8988T (cell line): Measurements from ENCODE around the gene CCDC27.
A peak's percentile ranks its signal among the peaks of the same experiment; 100 is the strongest.
"Not testable (repeated sequence)": the region's sequence is repeated elsewhere in the genome, so short reads cannot be mapped to it uniquely, and the experiment has no call there.

Experiments used
- DNase-seq: peaks from one replicate; pipeline ENCODE4 v3.0.0; 2011

Gene CCDC27

GRCh38 chr1:3740042-3740441 lies 12.2 kb upstream of the CCDC27 start:
- no peak for DNase-seq

- DNase-seq: no peak
These were observed 11.5 kb upstream of the CCDC27 start for GRCh38 chr1:3740752-3741151.

GRCh38 chr1:3741566-3742438 lies 10.4 kb upstream of the CCDC27 start:
- DNase-seq: no peak

- no peak for DNase-seq
These were observed 9.6 kb upstream of the CCDC27 start for GRCh38 chr1:3742439-3743298.

- DNase-seq: no peak
These were observed 8.8 kb upstream of the CCDC27 start for GRCh38 chr1:3743421-3743820.

- DNase-seq: no peak
These were observed 8.4 kb upstream of the CCDC27 start for GRCh38 chr1:3743826-3744225.

GRCh38 chr1:3744646-3745045 lies 7.6 kb upstream of the CCDC27 start:
- DNase-seq: no peak

- DNase-seq: no peak
These were observed 7.2 kb upstream of the CCDC27 start for GRCh38 chr1:3745071-3745470.

GRCh38 chr1:3745590-3746381 lies 6.5 kb upstream of the CCDC27 start:
- DNase-seq: no peak

- DNase-seq: no peak
These were observed 5.8 kb upstream of the CCDC27 start for GRCh38 chr1:3746389-3746829.

- DNase-seq: peak; percentile 91
These were observed 5.3 kb upstream of the CCDC27 start for GRCh38 chr1:3746830-3747521.

- DNase-seq: no peak
These were observed 4.8 kb upstream of the CCDC27 start for GRCh38 chr1:3747522-3747848.

GRCh38 chr1:3747903-3748302 lies 4.3 kb upstream of the CCDC27 start:
- DNase-seq: no peak

- not testable (repeated sequence) for DNase-seq
These were observed 3.8 kb upstream of the CCDC27 start for GRCh38 chr1:3748316-3748900.

- DNase-seq: no peak
These were observed 2.7 kb upstream of the CCDC27 start for GRCh38 chr1:3749512-3749911.

GRCh38 chr1:3750741-3751140 lies 1.5 kb upstream of the CCDC27 start:
- DNase-seq: no peak

- no peak for DNase-seq
These were observed 1.6 kb downstream of the CCDC27 start for GRCh38 chr1:3753656-3754454.

GRCh38 chr1:3756394-3756793 lies 4.1 kb downstream of the CCDC27 start:
- DNase-seq: no peak

- no peak for DNase-seq
These were observed 6.9 kb downstream of the CCDC27 start for GRCh38 chr1:3759164-3759563.

GRCh38 chr1:3759796-3760195 lies 7.5 kb downstream of the CCDC27 start:
- DNase-seq: no peak

GRCh38 chr1:3761296-3762010 lies 9.2 kb downstream of the CCDC27 start:
- DNase-seq: no peak
